Neural cell (in vitro differentiated cells): ENCODE results near the gene SERAC1. TPM values are rescaled to one million over a fixed set of nuclear protein-coding genes. Genes with fewer than 3 reads are reported as not detected.

Experiments used
- H2AFZ ChIP-seq: fragments of 200-600, 300-800 bp; sonication (generic), shearing (Covaris generic); 2 replicates; pipeline ENCODE4 v1.6.0; 2014; ENCODE audit warnings: low read depth, mild to moderate bottlenecking, antibody characterized with exemption, low read length, moderate library complexity
- H3F3A ChIP-seq: fragments of 200-600 bp; shearing (Covaris generic); 2 replicates; pipeline ENCODE4 v1.6.1; 2016; ENCODE audit warnings: mild to moderate bottlenecking, moderate library complexity, mixed read lengths, antibody characterized with exemption, low read length; ENCODE audit not compliant: insufficient read depth, poor library complexity, severe bottlenecking
- H3K27ac ChIP-seq: fragments of 200-600, 300-800 bp; sonication (generic), shearing (Covaris generic); 2 replicates; pipeline ENCODE4 v1.5.1; 2014; ENCODE audit warnings: mild to moderate bottlenecking, low read length, moderate library complexity
- H3K27me3 ChIP-seq: fragments of 300-800, 200-600 bp; sonication (generic), shearing (Covaris generic); 2 replicates; pipeline ENCODE4 v1.6.0; 2014; ENCODE audit warnings: mild to moderate bottlenecking, low read depth, low read length, moderate library complexity; ENCODE audit not compliant: insufficient read depth
- H3K36me3 ChIP-seq: fragments of 300-800, 200-600 bp; sonication (generic), shearing (Covaris generic); 2 replicates; pipeline ENCODE4 v1.5.1; 2014; ENCODE audit warnings: mild to moderate bottlenecking, antibody characterized with exemption, low read length, moderate library complexity; ENCODE audit not compliant: insufficient read depth
- H3K4me2 ChIP-seq: fragments of 300-800, 200-600 bp; sonication (generic), shearing (Covaris generic); 2 replicates; pipeline ENCODE4 v1.6.0; 2014; ENCODE audit warnings: mild to moderate bottlenecking, low read length
- H3K4me3 ChIP-seq: fragments of 300-800, 200-600 bp; sonication (generic), shearing (Covaris generic); 2 replicates; pipeline ENCODE4 v1.5.1; 2014; ENCODE audit warnings: mild to moderate bottlenecking, low read length, moderate library complexity
- H3K79me2 ChIP-seq: fragments of 200-600 bp; shearing (Covaris generic); replicated peaks from 2 replicates; pipeline ENCODE4 v1.6.0; 2014; ENCODE audit warnings: mild to moderate bottlenecking, low read length, moderate library complexity; ENCODE audit not compliant: insufficient read depth
- H3K9ac ChIP-seq: fragments of 300-800, 200-600 bp; sonication (generic), shearing (Covaris generic); 2 replicates; pipeline ENCODE4 v1.6.1; 2016; ENCODE audit warnings: mild to moderate bottlenecking, low read length, mixed read lengths
- H3K9me2 ChIP-seq: fragments of 200-600 bp; shearing (Covaris generic); 2 replicates; pipeline ENCODE4 v1.6.1; 2016; ENCODE audit warnings: mild to moderate bottlenecking, low read length, mixed read lengths; ENCODE audit not compliant: insufficient read depth
- H3K9me3 ChIP-seq: fragments of 200-600, 300-800 bp; sonication (generic), shearing (Covaris generic); 2 replicates; pipeline ENCODE4 v1.6.1; 2016; ENCODE audit warnings: mild to moderate bottlenecking, mixed run types, low read length, moderate library complexity, mixed read lengths
- H4K20me1 ChIP-seq: fragments of 200-600 bp; shearing (Covaris generic); 2 replicates; pipeline ENCODE4 v1.6.1; 2016; ENCODE audit warnings: mild to moderate bottlenecking, mixed run types; ENCODE audit not compliant: insufficient read depth
- EP300 ChIP-seq: fragments of 450-650 bp; conservative IDR thresholded peaks from 2 replicates; pipeline ENCODE4 v1.6.1; 2014; ENCODE audit warnings: antibody characterized with exemption, mild to moderate bottlenecking, moderate library complexity; ENCODE audit not compliant: poor library complexity, severe bottlenecking
- EZH2 ChIP-seq: fragments of 200-600, 300-800 bp; shearing (Covaris generic), sonication (generic); IDR thresholded peaks from 2 replicates; pipeline ENCODE4 v1.6.1; 2014; ENCODE audit warnings: antibody characterized with exemption, low read length, borderline replicate concordance, mild to moderate bottlenecking; ENCODE audit not compliant: insufficient read depth, poor library complexity, severe bottlenecking
- MXI1 ChIP-seq: fragments of 450-650 bp; conservative IDR thresholded peaks from 2 replicates; pipeline ENCODE4 v1.6.1; 2014; ENCODE audit warnings: antibody characterized with exemption, mild to moderate bottlenecking; ENCODE audit not compliant: poor library complexity, severe bottlenecking
- POLR2AphosphoS5 ChIP-seq: IDR thresholded peaks from 2 replicates; pipeline ENCODE4 v1.6.1; 2012
- RAD21 ChIP-seq: fragments of 450-650 bp; conservative IDR thresholded peaks from 2 replicates; pipeline ENCODE4 v1.6.1; 2014; ENCODE audit warnings: antibody characterized with exemption, mild to moderate bottlenecking, moderate library complexity
- SMC3 ChIP-seq: fragments of 450-650 bp; conservative IDR thresholded peaks from 2 replicates; pipeline ENCODE4 v1.6.1; 2014; ENCODE audit warnings: antibody characterized with exemption, mild to moderate bottlenecking, moderate library complexity; ENCODE audit not compliant: poor library complexity
- TAF1 ChIP-seq: IDR thresholded peaks from 2 replicates; pipeline ENCODE4 v1.6.1; 2012; ENCODE audit warnings: low read depth
- polyA plus RNA-seq: library from polyadenylated mRNA; depleted of rRNA; stranded (reverse); fragments of >200 nt; gene quantifications from 2 replicates; pipeline ENCODE4 v1.2.3, GENCODE V29; 2014
- TF ChIP-seq, protein P1 (sequence below): fragments of 450-650 bp; IDR thresholded peaks from 2 replicates; pipeline ENCODE4 v1.5.1; 2014; ENCODE audit warnings: antibody characterized with exemption, mild to moderate bottlenecking, moderate library complexity; ENCODE audit not compliant: poor library complexity, severe bottlenecking
- TF ChIP-seq, protein P2 (sequence below): IDR thresholded peaks from 2 replicates; pipeline ENCODE4 v1.6.1; 2012; ENCODE audit warnings: borderline replicate concordance

The SERAC1 gene
- polyA plus RNA-seq, 1 donor from 2014 or later, result 22.2 TPM

DNA sequence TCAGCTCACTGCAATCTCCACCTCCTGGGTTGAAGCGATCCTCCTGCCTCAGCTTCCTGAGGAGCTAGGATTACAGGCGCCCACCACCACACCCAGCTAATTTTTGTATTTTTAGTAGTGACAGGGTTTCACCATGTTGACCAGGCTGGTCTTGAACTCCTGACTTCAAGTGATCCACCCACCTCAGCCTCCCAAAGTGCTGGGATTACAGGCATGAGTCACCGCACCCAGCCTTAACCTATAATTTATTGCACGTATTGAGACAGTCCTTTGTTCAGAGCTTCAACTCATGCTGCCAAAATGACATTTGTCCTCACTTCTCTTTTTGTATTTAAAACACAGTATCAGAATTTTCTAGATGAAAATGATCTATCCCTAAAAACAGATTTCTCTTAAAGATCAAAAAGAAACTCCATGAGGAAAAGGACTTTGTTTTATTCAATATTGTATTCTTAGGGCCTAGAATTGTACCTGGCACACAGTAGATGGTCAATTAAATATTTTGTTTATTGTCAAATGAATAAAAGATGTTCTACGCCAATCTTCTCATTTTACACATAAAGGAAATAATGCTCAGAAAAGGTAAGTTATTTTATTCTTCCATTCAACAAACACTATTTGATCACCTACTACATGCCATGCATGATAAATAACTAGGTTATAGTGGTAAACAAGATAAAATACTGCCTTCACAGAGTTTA, 10.8 kb downstream of the SERAC1 start:
- Histone ChIP-seq H3K9me2 (no peaks in the 10 kb centered on the region), H2AFZ (no peak overlapping the region), H3K9me3 (no peaks in the 10 kb centered on the region), H3K4me2 (no peak overlapping the region), H3K27me3 (no peaks in the 10 kb centered on the region), H3K79me2 (peaks cover 2% of the 10 kb centered on the region), H3F3A (no peaks in the 10 kb centered on the region), H3K27ac (no peak overlapping the region), H3K36me3 (peaks cover 4% of the 10 kb centered on the region), H3K9ac (no peak overlapping the region), H4K20me1 (no peaks in the 10 kb centered on the region), H3K4me3 (no peak overlapping the region)
- TF ChIP-seq MXI1 (no peak), EZH2 (no peak), RAD21 (no peak), EP300 (no peak), POLR2AphosphoS5 (no peak), SMC3 (no peak), TAF1 (no peak)
- TF ChIP-seq, protein P1, sequence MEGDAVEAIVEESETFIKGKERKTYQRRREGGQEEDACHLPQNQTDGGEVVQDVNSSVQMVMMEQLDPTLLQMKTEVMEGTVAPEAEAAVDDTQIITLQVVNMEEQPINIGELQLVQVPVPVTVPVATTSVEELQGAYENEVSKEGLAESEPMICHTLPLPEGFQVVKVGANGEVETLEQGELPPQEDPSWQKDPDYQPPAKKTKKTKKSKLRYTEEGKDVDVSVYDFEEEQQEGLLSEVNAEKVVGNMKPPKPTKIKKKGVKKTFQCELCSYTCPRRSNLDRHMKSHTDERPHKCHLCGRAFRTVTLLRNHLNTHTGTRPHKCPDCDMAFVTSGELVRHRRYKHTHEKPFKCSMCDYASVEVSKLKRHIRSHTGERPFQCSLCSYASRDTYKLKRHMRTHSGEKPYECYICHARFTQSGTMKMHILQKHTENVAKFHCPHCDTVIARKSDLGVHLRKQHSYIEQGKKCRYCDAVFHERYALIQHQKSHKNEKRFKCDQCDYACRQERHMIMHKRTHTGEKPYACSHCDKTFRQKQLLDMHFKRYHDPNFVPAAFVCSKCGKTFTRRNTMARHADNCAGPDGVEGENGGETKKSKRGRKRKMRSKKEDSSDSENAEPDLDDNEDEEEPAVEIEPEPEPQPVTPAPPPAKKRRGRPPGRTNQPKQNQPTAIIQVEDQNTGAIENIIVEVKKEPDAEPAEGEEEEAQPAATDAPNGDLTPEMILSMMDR, result no peak
- TF ChIP-seq, protein P2, sequence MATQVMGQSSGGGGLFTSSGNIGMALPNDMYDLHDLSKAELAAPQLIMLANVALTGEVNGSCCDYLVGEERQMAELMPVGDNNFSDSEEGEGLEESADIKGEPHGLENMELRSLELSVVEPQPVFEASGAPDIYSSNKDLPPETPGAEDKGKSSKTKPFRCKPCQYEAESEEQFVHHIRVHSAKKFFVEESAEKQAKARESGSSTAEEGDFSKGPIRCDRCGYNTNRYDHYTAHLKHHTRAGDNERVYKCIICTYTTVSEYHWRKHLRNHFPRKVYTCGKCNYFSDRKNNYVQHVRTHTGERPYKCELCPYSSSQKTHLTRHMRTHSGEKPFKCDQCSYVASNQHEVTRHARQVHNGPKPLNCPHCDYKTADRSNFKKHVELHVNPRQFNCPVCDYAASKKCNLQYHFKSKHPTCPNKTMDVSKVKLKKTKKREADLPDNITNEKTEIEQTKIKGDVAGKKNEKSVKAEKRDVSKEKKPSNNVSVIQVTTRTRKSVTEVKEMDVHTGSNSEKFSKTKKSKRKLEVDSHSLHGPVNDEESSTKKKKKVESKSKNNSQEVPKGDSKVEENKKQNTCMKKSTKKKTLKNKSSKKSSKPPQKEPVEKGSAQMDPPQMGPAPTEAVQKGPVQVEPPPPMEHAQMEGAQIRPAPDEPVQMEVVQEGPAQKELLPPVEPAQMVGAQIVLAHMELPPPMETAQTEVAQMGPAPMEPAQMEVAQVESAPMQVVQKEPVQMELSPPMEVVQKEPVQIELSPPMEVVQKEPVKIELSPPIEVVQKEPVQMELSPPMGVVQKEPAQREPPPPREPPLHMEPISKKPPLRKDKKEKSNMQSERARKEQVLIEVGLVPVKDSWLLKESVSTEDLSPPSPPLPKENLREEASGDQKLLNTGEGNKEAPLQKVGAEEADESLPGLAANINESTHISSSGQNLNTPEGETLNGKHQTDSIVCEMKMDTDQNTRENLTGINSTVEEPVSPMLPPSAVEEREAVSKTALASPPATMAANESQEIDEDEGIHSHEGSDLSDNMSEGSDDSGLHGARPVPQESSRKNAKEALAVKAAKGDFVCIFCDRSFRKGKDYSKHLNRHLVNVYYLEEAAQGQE, result no peak

DNA sequence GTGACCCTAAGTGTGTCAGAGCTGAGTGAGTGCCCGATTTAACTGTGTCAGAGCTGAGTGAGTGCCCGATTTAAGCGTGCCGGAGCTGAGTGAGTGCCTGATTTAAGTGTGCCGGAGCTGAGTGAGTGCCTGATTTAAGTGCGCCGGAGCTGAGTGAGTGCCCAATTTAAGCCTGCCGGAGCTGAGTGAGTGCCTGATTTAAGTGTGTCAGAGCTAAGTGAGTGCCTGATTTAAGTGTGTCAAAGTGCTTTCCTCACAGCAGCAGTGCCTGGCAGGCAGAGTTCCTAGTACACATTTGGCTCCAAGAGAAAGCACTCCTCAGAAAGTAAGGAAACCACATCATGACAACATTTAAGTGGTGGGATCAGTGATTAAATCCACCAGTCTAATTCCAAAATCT, 13.2 kb downstream of the SERAC1 start:
- H4K20me1 ChIP-seq, result no peaks in the 10 kb centered on the region
- H3F3A ChIP-seq, result no peaks in the 10 kb centered on the region
- H3K27me3 ChIP-seq, result no peaks in the 10 kb centered on the region
- H2AFZ ChIP-seq, result no peak overlapping the region
- H3K4me2 ChIP-seq, result no peak overlapping the region
- no peaks in the 10 kb centered on the region for H3K9me2 ChIP-seq
- no peaks in the 10 kb centered on the region for H3K9me3 ChIP-seq
- H3K9ac ChIP-seq, result no peak overlapping the region
- H3K79me2 ChIP-seq, result no peaks in the 10 kb centered on the region
- no peak overlapping the region for H3K4me3 ChIP-seq
- no peak overlapping the region for H3K27ac ChIP-seq
- TF ChIP-seq POLR2AphosphoS5, result no peak
- TF ChIP-seq TAF1, result no peak
- no peak for TF ChIP-seq EZH2
- TF ChIP-seq RAD21, result no peak
- TF ChIP-seq, protein P1, result no peak
- no peak for TF ChIP-seq EP300
- TF ChIP-seq, protein P2, result no peak
- peaks cover 7% of the 10 kb centered on the region for H3K36me3 ChIP-seq
